K562 (cell line): Measurements from ENCODE around the gene VSNL1. TPM values are rescaled to one million over a fixed set of nuclear protein-coding genes. Genes with fewer than 3 reads are reported as not detected.

Experiments used
- ATAC-seq: fragments of 200-7000 bp; cut with Tn5 transposase; 3 replicates; pipeline ENCODE4 v1.9.1; 2020; ENCODE audit warnings: moderate library complexity
- BruUV-seq: library from RNA; stranded (reverse); fragments of 400-500 nt; replicated peaks from 2 replicates; lab custom pipeline; 2021; lab: Mats Ljungman, UMichigan
- CTCF ChIA-PET: fragments of 300-600 bp; formaldehyde crosslinking; extraction: SDS; loops from one replicate; lab custom pipeline; 2021; ENCODE audit warnings: low intra/inter-chr PET ratio; lab: Yijun Ruan, JAX
- POLR2A ChIA-PET: fragments of 300-600, 350-650 bp; sonication (Branson Sonifier 250); formaldehyde crosslinking; extraction: SDS; loops from one replicate; lab custom pipeline; 2021; ENCODE audit warnings: antibody characterized with exemption, inconsistent platforms; lab: Yijun Ruan, JAX
- DNase-seq, 4 experiments: peaks; one replicate each; pipeline versions ENCODE4 v3.0.0 to v3.0.0-alpha.2; 2011 to 2018; ENCODE audit warnings: low spot score in 3 of 4, mixed read lengths in 3 of 4; ENCODE audit errors: extremely low read depth in 1 of 4
- FAIRE-seq: peaks from 2 replicates; lab custom pipeline; 2011; peaks lifted over from hg19 to GRCh38; lab: Jason Lieb, UNC
- H2AFZ ChIP-seq: 2 replicates; pipeline ENCODE4 v1.6.0; 2011; ENCODE audit warnings: low read depth, low read length, control low read depth, inconsistent platforms
- H3K27ac ChIP-seq: fragments of 200-600 bp; 3 replicates; pipeline ENCODE4 v1.8.0; 2011; ENCODE audit warnings: low read depth, mild to moderate bottlenecking, control low read depth, inconsistent platforms, low read length, moderate library complexity, mixed read lengths; ENCODE audit errors: extremely low read depth
- H3K27me3 ChIP-seq, 2 experiments: fragments of 300-600 bp in 1 of 2; 2 replicates in 1 of 2; 3 replicates in 1 of 2; pipeline versions ENCODE4 v1.6.0 to v1.8.0; 2011; ENCODE audit warnings: inconsistent platforms in 2 of 2, low read length in 2 of 2, mild to moderate bottlenecking in 1 of 2, mixed read lengths in 1 of 2, moderate library complexity in 1 of 2; ENCODE audit not compliant: control insufficient read depth in 2 of 2, insufficient read depth in 2 of 2
- H3K36me3 ChIP-seq: fragments of 300-600 bp; 3 replicates; pipeline ENCODE4 v1.8.0; 2011; ENCODE audit warnings: mild to moderate bottlenecking, low read length, inconsistent platforms; ENCODE audit not compliant: control insufficient read depth, insufficient read depth
- H3K4me1 ChIP-seq, 2 experiments: fragments of 200-600 bp in 1 of 2; replicated peaks in 1 of 2; 2 replicates in 1 of 2; 3 replicates in 1 of 2; pipeline versions ENCODE4 v1.5.1 to v1.8.0; 2011; ENCODE audit warnings: inconsistent platforms in 2 of 2, low read length in 2 of 2, mild to moderate bottlenecking in 1 of 2, mixed read lengths in 1 of 2, moderate library complexity in 1 of 2; ENCODE audit not compliant: control insufficient read depth in 2 of 2, insufficient read depth in 2 of 2
- H3K4me2 ChIP-seq: 2 replicates; pipeline ENCODE4 v1.6.1; 2011; ENCODE audit warnings: low read length, control low read depth, inconsistent platforms, mixed read lengths; ENCODE audit not compliant: insufficient read depth
- H3K4me3 ChIP-seq: fragments of 200-600 bp; sonication (generic), shearing (Covaris generic); 2 replicates; pipeline ENCODE4 v1.5.1; 2016; ENCODE audit warnings: control low read depth, inconsistent platforms
- H3K79me2 ChIP-seq: fragments of 200-600 bp; 3 replicates; pipeline ENCODE4 v1.8.0; 2011; ENCODE audit warnings: low read length, inconsistent platforms; ENCODE audit not compliant: control insufficient read depth, insufficient read depth
- H3K9ac ChIP-seq, 2 experiments: 2 replicates each; pipeline versions ENCODE4 v1.6.0 to v1.6.1; 2011; ENCODE audit warnings: low read depth in 2 of 2, low read length in 2 of 2, control low read depth in 1 of 2, inconsistent platforms in 1 of 2, mild to moderate bottlenecking in 1 of 2, mixed read lengths in 1 of 2; ENCODE audit not compliant: insufficient read depth in 1 of 2
- H3K9me1 ChIP-seq: one replicate; pipeline ENCODE4 v1.6.0; 2011; ENCODE audit warnings: inconsistent platforms, mild to moderate bottlenecking, low read length, moderate library complexity; ENCODE audit not compliant: control insufficient read depth, insufficient read depth
- H3K9me3 ChIP-seq: replicated peaks from 2 replicates; pipeline ENCODE4 v1.5.1; 2011; ENCODE audit warnings: low read depth, low read length, inconsistent platforms; ENCODE audit not compliant: control insufficient read depth, insufficient read depth
- H4K20me1 ChIP-seq: replicated peaks from 2 replicates; pipeline ENCODE4 v1.6.1; 2011; ENCODE audit warnings: low read length, inconsistent platforms, mixed read lengths; ENCODE audit not compliant: control insufficient read depth, insufficient read depth
- BRD9 ChIP-seq: fragments of 450-650 bp; IDR thresholded peaks from 2 replicates; pipeline ENCODE4 v1.6.1; 2018; ENCODE audit warnings: low read depth; ENCODE audit not compliant: partially characterized antibody
- DPF2 ChIP-seq: fragments of 450-650 bp; IDR thresholded peaks from 2 replicates; pipeline ENCODE4 v1.6.1; 2016
- ETS2 ChIP-seq: IDR thresholded peaks from 2 replicates; pipeline ENCODE4 v1.6.1; 2016; ENCODE audit warnings: borderline replicate concordance, missing genetic modification characterization, mild to moderate bottlenecking, moderate library complexity, missing compliant biosample characterization; ENCODE audit not compliant: poor library complexity, severe bottlenecking
- HIVEP1 ChIP-seq: fragments of 250-450 bp; sonication (Bioruptor Pico); IDR thresholded peaks from 2 replicates; pipeline ENCODE4 v1.4.0; 2020; ENCODE audit warnings: mild to moderate bottlenecking
- IRF2 ChIP-seq: sonication (generic); formaldehyde crosslinking; IDR thresholded peaks from 2 replicates; pipeline ENCODE4 v1.8.1; 2022; ENCODE audit warnings: mild to moderate bottlenecking, missing genetic modification reagents
- NFYB ChIP-seq: IDR thresholded peaks from 2 replicates; pipeline ENCODE4 v1.6.1; 2011; ENCODE audit warnings: mild to moderate bottlenecking, moderate library complexity; ENCODE audit not compliant: insufficient read length; ENCODE audit errors: extremely low read depth
- SMARCA5 ChIP-seq: fragments of 450-650 bp; IDR thresholded peaks from 2 replicates; pipeline ENCODE4 v1.6.1; 2016
- SMARCC2 ChIP-seq: fragments of 450-650 bp; IDR thresholded peaks from 2 replicates; pipeline ENCODE4 v1.6.1; 2017; ENCODE audit warnings: antibody characterized with exemption, moderate library complexity, mild to moderate bottlenecking, low read depth
- ZNF431 ChIP-seq: sonication (generic); formaldehyde crosslinking; IDR thresholded peaks from 2 replicates; pipeline ENCODE4 v1.8.0; 2022; ENCODE audit warnings: mild to moderate bottlenecking, missing genetic modification reagents
- in situ Hi-C: fragments of 300-500 bp; cut with MboI; formaldehyde crosslinking; loops from 4 replicates; pipeline ENCODE4 v1.15.0; 2018; ENCODE audit warnings: inconsistent platforms, mixed read lengths
- intact Hi-C: fragments of 100-400 bp; cut with micrococcal nuclease; formaldehyde crosslinking; loops from 2 replicates; pipeline ENCODE4 v1.14.2; 2022
- polyA plus RNA-seq, 8 experiments: library from polyadenylated mRNA; depleted of rRNA in 4 of 8; stranded (reverse) in 5 of 8; unstranded in 3 of 8; fragments of >200 nt; fragmentation: Nextera tagmentation in 2 of 8; fragmentation: Illumina TruSeq in 1 of 8; extraction: Ambion mirVana in 2 of 8; extraction: Trizol in 1 of 8; gene quantifications; 2 replicates each; pipeline versions ENCODE4 v1.2.1 to v1.2.3, GENCODE V29; 2011 to 2014; ENCODE audit warnings: inconsistent platforms in 1 of 8, missing spikeins in 1 of 8
- total RNA-seq, 7 experiments: library from RNA; depleted of rRNA in 6 of 7; stranded (reverse); fragments of >200 nt in 6 of 7; fragmentation: Illumina TruSeq in 2 of 7; extraction: Trizol in 2 of 7; gene quantifications; 2 replicates each; pipeline versions ENCODE4 v1.2.1 to v1.2.3, GENCODE V29; 2011 to 2021; ENCODE audit warnings: low replicate concordance in 1 of 7
- TF ChIP-seq, protein P1 (sequence below): conservative IDR thresholded peaks from 2 replicates; pipeline ENCODE4 v1.6.1; 2011; ENCODE audit warnings: low read depth, mild to moderate bottlenecking, low read length; ENCODE audit not compliant: control insufficient read depth
- TF ChIP-seq, protein P2 (sequence below): fragments of 450-650 bp; formaldehyde crosslinking; IDR thresholded peaks from 2 replicates; pipeline ENCODE4 v1.4.0; 2020; ENCODE audit warnings: mild to moderate bottlenecking
- TF ChIP-seq, protein P3 (sequence below): sonication (generic); formaldehyde crosslinking; IDR thresholded peaks from 2 replicates; pipeline ENCODE4 v1.8.0; 2023; ENCODE audit warnings: missing genetic modification reagents, mild to moderate bottlenecking, borderline replicate concordance
- TF ChIP-seq, protein P4 (sequence below): fragments of 200-400 bp; formaldehyde crosslinking; IDR thresholded peaks from 2 replicates; pipeline ENCODE4 v1.6.1; 2017; ENCODE audit warnings: mild to moderate bottlenecking, low read depth, low read length, moderate library complexity

VSNL1 gene
- total and polyA plus RNA-seq, 9 of the 15 experiments (the other 6 are each of a cell fraction or from before 2014, with no cell fraction given), result 0.20 TPM; not detected in 8

DNA sequence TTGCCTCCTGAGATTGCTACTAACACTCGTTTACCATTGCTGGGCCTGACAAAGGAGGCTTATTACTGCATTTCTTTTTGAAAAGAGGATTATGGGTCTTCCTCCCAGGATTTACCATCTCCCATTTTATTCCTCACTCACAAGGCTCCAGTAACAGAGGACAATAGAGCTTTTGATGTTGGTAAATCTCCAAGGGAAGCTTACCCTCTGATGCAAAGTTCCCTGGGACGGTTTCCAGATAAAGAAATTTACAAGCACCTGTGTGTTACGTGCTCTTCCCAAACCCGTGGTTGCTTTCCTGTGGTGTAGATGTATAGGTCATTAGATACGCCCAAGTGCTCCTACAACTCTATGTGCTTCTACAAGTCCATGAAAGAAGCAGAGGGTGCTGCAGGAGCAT is 17.1 kb downstream of the VSNL1 start (continued):
- TF ChIP-seq NFYB, result no peak
- TF ChIP-seq SMARCC2, result no peak
- TF ChIP-seq, protein P1, sequence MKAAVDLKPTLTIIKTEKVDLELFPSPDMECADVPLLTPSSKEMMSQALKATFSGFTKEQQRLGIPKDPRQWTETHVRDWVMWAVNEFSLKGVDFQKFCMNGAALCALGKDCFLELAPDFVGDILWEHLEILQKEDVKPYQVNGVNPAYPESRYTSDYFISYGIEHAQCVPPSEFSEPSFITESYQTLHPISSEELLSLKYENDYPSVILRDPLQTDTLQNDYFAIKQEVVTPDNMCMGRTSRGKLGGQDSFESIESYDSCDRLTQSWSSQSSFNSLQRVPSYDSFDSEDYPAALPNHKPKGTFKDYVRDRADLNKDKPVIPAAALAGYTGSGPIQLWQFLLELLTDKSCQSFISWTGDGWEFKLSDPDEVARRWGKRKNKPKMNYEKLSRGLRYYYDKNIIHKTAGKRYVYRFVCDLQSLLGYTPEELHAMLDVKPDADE, result no peak
- no peak for TF ChIP-seq IRF2
- TF ChIP-seq, protein P2, sequence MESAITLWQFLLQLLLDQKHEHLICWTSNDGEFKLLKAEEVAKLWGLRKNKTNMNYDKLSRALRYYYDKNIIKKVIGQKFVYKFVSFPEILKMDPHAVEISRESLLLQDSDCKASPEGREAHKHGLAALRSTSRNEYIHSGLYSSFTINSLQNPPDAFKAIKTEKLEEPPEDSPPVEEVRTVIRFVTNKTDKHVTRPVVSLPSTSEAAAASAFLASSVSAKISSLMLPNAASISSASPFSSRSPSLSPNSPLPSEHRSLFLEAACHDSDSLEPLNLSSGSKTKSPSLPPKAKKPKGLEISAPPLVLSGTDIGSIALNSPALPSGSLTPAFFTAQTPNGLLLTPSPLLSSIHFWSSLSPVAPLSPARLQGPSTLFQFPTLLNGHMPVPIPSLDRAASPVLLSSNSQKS (CRISPR knock-in tag), result no peak
- no peak for TF ChIP-seq DPF2
- no peak for TF ChIP-seq HIVEP1 (CRISPR knock-in tag)
- TF ChIP-seq BRD9, result no peak
- TF ChIP-seq ZNF431 (CRISPR knock-in tag), result no peak

DNA sequence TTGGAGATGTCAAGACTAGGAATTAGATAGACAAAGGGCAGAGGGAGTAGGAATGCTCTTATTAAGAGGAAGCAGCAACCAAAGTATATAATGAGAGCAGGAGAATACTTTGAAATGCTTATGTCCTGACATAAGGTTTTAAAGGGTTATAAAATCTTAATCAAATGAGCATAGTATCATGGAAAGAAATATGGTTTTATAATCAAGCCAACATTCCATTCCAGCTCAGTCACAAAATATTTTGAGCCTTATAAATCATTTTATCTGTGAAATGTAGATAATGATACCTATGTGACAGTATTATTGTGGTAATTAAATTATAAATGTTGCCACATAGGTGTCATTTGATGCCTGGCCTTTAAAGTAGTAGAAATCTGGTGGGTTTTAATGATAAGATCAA is 17.6 kb downstream of the VSNL1 start:
- no peaks in the 10 kb centered on the region for H3K9me1 ChIP-seq
- no peak overlapping the region for H3K27ac ChIP-seq
- no peaks in the 10 kb centered on the region for H3K36me3 ChIP-seq
- H3K4me1 ChIP-seq, result no peaks in the 10 kb centered on the region
- no peak for DNase-seq
- H4K20me1 ChIP-seq, result no peaks in the 10 kb centered on the region
- ChIA-PET POLR2A (no interaction called here), CTCF (no interaction called here)
- no peaks in the 10 kb centered on the region for H3K79me2 ChIP-seq
- BruUV-seq, result no TSS peak
- peaks cover 0 to 2% of the 10 kb centered on the region in 2 experiments; a peak in 1 of 5 replicates for H3K27me3 ChIP-seq
- H3K4me2 ChIP-seq, result no peak overlapping the region
- no peak for FAIRE-seq
- no peak for ATAC-seq
- no peak overlapping the region for H3K9ac ChIP-seq
- in situ Hi-C loops (no loop called here), intact Hi-C loops (no loop called here)
- no peaks in the 10 kb centered on the region; the same call in 1 of the 2 replicates for H3K9me3 ChIP-seq
- H3K4me3 ChIP-seq, result no peak overlapping the region
- H2AFZ ChIP-seq, result no peak overlapping the region
- TF ChIP-seq, protein P3, sequence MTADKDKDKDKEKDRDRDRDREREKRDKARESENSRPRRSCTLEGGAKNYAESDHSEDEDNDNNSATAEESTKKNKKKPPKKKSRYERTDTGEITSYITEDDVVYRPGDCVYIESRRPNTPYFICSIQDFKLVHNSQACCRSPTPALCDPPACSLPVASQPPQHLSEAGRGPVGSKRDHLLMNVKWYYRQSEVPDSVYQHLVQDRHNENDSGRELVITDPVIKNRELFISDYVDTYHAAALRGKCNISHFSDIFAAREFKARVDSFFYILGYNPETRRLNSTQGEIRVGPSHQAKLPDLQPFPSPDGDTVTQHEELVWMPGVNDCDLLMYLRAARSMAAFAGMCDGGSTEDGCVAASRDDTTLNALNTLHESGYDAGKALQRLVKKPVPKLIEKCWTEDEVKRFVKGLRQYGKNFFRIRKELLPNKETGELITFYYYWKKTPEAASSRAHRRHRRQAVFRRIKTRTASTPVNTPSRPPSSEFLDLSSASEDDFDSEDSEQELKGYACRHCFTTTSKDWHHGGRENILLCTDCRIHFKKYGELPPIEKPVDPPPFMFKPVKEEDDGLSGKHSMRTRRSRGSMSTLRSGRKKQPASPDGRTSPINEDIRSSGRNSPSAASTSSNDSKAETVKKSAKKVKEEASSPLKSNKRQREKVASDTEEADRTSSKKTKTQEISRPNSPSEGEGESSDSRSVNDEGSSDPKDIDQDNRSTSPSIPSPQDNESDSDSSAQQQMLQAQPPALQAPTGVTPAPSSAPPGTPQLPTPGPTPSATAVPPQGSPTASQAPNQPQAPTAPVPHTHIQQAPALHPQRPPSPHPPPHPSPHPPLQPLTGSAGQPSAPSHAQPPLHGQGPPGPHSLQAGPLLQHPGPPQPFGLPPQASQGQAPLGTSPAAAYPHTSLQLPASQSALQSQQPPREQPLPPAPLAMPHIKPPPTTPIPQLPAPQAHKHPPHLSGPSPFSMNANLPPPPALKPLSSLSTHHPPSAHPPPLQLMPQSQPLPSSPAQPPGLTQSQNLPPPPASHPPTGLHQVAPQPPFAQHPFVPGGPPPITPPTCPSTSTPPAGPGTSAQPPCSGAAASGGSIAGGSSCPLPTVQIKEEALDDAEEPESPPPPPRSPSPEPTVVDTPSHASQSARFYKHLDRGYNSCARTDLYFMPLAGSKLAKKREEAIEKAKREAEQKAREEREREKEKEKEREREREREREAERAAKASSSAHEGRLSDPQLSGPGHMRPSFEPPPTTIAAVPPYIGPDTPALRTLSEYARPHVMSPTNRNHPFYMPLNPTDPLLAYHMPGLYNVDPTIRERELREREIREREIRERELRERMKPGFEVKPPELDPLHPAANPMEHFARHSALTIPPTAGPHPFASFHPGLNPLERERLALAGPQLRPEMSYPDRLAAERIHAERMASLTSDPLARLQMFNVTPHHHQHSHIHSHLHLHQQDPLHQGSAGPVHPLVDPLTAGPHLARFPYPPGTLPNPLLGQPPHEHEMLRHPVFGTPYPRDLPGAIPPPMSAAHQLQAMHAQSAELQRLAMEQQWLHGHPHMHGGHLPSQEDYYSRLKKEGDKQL (CRISPR knock-in tag), result no peak
- TF ChIP-seq, protein P4, sequence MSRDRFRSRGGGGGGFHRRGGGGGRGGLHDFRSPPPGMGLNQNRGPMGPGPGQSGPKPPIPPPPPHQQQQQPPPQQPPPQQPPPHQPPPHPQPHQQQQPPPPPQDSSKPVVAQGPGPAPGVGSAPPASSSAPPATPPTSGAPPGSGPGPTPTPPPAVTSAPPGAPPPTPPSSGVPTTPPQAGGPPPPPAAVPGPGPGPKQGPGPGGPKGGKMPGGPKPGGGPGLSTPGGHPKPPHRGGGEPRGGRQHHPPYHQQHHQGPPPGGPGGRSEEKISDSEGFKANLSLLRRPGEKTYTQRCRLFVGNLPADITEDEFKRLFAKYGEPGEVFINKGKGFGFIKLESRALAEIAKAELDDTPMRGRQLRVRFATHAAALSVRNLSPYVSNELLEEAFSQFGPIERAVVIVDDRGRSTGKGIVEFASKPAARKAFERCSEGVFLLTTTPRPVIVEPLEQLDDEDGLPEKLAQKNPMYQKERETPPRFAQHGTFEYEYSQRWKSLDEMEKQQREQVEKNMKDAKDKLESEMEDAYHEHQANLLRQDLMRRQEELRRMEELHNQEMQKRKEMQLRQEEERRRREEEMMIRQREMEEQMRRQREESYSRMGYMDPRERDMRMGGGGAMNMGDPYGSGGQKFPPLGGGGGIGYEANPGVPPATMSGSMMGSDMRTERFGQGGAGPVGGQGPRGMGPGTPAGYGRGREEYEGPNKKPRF, result no peak
- no peak for TF ChIP-seq SMARCA5
- TF ChIP-seq ETS2 (tag), result no peak
